Measurements from ENCODE around the gene PODXL2.
"Not testable (repeated sequence)": the region's sequence is repeated elsewhere in the genome, so short reads cannot be mapped to it uniquely, and the experiment has no call there.

The PODXL2 gene

DNA sequence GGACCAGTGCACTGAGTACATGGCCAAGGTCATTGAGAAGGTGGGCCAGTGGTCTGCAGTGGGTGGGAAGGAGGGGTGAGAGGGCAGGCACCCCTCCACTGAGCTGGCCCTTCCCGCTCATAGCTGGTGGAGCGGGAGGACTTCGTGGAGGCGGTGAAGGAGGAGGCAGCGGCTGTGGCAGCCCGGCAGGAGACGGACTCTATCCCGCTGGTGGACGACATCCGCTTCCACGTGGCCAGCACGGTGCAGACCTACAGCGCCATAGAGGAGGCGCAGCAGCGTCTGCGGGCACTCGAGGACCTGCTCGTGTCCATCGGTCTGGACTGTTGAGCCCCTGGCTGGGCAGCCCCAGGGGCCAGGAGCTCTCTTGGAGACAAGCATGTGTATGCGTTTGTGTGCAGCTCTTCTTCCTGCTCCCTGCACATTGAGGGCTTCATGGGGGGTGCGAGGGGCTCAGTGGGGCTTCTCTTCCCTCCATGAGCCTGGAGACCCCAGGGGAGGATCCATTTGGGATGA is 51.2 kb downstream of the PODXL2 start:
- Histone ChIP-seq H3K79me2 (no peaks in the 10 kb centered on the region), H3K9ac (no peak overlapping the region), H3K36me3 (ENCODE audit: control insufficient read depth, insufficient read depth, low read length) (no peaks in the 10 kb centered on the region), H3K4me2 (ENCODE audit: low read length) (no peak overlapping the region), H3K27me3 (ENCODE audit: control insufficient read depth, insufficient read depth, low read length) (no peaks in the 10 kb centered on the region), H2AFZ (no peak overlapping the region), H3K9me3 (ENCODE audit: control insufficient read depth, low read length) (no peaks in the 10 kb centered on the region), H3K4me3 (ENCODE audit: low read depth, low read length) (no peak overlapping the region), H3K4me1 (no peaks in the 10 kb centered on the region), H3K27ac (no peak overlapping the region)
- TF ChIP-seq, protein P1, sequence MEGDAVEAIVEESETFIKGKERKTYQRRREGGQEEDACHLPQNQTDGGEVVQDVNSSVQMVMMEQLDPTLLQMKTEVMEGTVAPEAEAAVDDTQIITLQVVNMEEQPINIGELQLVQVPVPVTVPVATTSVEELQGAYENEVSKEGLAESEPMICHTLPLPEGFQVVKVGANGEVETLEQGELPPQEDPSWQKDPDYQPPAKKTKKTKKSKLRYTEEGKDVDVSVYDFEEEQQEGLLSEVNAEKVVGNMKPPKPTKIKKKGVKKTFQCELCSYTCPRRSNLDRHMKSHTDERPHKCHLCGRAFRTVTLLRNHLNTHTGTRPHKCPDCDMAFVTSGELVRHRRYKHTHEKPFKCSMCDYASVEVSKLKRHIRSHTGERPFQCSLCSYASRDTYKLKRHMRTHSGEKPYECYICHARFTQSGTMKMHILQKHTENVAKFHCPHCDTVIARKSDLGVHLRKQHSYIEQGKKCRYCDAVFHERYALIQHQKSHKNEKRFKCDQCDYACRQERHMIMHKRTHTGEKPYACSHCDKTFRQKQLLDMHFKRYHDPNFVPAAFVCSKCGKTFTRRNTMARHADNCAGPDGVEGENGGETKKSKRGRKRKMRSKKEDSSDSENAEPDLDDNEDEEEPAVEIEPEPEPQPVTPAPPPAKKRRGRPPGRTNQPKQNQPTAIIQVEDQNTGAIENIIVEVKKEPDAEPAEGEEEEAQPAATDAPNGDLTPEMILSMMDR (IDR thresholded peaks at IDR 0.05) = no peak

DNA sequence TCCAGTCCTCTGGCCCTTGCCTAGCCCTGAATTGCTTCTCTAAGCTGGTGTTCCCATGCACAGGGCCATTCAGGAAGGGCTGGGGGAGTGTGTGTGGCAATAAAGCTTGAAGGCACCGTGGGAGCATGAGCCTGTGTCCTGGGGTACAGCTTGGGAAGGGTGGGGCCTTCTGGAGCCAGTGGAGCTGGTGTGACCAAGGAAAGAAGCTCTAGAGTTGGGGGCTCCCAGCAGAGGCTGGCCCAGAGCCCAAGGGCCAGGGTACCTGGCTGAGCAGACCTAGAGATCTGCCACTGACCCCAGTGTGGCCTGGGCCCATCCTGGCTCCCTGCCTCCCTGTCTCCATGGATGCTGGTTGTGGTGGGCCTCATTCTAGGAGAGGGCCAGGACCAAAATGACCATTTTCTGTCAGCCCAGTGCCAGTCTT is 51.8 kb downstream of the PODXL2 start:
- no peaks in the 10 kb centered on the region for H3K79me2 ChIP-seq
- H3K9me3 ChIP-seq (ENCODE audit: control insufficient read depth, low read length) = no peaks in the 10 kb centered on the region
- H3K4me2 ChIP-seq (ENCODE audit: low read length) = no peak overlapping the region
- no peak overlapping the region for H3K9ac ChIP-seq
- H3K36me3 ChIP-seq (ENCODE audit: control insufficient read depth, insufficient read depth, low read length) = no peaks in the 10 kb centered on the region
- TF ChIP-seq, protein P1 (IDR thresholded peaks at IDR 0.05) = no peak
- no peak overlapping the region for H3K27ac ChIP-seq
- no peaks in the 10 kb centered on the region for H3K27me3 ChIP-seq (ENCODE audit: control insufficient read depth, insufficient read depth, low read length)
- no peaks in the 10 kb centered on the region for H3K4me1 ChIP-seq
- no peak overlapping the region for H3K4me3 ChIP-seq (ENCODE audit: low read depth, low read length)
- H2AFZ ChIP-seq = no peak overlapping the region

DNA sequence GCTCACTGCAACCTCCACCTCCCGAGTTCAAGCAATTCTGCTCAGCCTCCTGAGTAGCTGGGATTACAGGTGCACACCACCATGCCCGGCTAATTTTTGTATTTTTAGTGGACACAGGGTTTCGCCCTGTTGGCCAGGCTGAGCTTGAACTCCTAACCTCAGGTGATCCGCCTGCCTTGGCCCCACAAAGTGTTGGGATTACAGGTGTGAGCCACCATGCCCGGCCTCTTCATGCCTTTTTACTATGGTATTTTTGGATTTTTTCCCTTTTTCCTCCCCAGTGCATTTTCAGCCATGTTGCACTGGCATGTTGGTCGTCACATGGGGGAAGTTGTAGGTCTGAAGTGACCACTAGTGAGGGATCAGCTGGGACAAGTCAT is 53.2 kb downstream of the PODXL2 start:
- H3K4me2 ChIP-seq (ENCODE audit: low read length); H3K4me1 ChIP-seq; H3K4me3 ChIP-seq (ENCODE audit: low read depth, low read length); H3K27me3 ChIP-seq (ENCODE audit: control insufficient read depth, insufficient read depth, low read length); H3K79me2 ChIP-seq; H2AFZ ChIP-seq; H3K27ac ChIP-seq; H3K9me3 ChIP-seq (ENCODE audit: control insufficient read depth, low read length); H3K9ac ChIP-seq; H3K36me3 ChIP-seq (ENCODE audit: control insufficient read depth, insufficient read depth, low read length): not testable (repeated sequence)

DNA sequence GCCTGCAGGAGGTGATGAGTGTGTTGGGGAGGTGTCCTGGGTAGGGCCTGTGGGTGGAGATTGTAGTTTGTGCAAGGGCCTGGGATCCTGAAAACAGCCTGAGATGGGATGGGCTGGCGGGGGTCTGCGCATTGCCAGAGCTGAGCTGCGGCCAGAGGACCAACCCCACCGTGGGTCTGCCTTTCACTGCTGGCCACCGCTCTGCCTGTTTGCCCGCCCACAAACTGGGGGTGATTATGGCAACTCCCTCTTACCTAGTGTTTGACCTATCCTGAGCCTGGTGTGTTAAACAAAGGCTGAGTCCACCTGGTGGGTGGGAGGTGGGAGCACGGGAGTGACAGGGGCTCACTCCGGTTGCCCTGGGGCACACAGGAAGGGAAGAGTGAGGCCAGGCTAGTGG is 53.6 kb downstream of the PODXL2 start:
- H3K79me2 ChIP-seq = no peaks in the 10 kb centered on the region
- H3K4me3 ChIP-seq (ENCODE audit: low read depth, low read length) = no peak overlapping the region
- H3K36me3 ChIP-seq (ENCODE audit: control insufficient read depth, insufficient read depth, low read length) = no peaks in the 10 kb centered on the region
- H2AFZ ChIP-seq = no peak overlapping the region
- no peaks in the 10 kb centered on the region for H3K4me1 ChIP-seq
- no peaks in the 10 kb centered on the region for H3K27me3 ChIP-seq (ENCODE audit: control insufficient read depth, insufficient read depth, low read length)
- no peak overlapping the region for H3K27ac ChIP-seq
- no peak overlapping the region for H3K4me2 ChIP-seq (ENCODE audit: low read length)
- H3K9ac ChIP-seq = no peak overlapping the region
- TF ChIP-seq, protein P1 (IDR thresholded peaks at IDR 0.05) = no peak
- H3K9me3 ChIP-seq (ENCODE audit: control insufficient read depth, low read length) = no peaks in the 10 kb centered on the region

DNA sequence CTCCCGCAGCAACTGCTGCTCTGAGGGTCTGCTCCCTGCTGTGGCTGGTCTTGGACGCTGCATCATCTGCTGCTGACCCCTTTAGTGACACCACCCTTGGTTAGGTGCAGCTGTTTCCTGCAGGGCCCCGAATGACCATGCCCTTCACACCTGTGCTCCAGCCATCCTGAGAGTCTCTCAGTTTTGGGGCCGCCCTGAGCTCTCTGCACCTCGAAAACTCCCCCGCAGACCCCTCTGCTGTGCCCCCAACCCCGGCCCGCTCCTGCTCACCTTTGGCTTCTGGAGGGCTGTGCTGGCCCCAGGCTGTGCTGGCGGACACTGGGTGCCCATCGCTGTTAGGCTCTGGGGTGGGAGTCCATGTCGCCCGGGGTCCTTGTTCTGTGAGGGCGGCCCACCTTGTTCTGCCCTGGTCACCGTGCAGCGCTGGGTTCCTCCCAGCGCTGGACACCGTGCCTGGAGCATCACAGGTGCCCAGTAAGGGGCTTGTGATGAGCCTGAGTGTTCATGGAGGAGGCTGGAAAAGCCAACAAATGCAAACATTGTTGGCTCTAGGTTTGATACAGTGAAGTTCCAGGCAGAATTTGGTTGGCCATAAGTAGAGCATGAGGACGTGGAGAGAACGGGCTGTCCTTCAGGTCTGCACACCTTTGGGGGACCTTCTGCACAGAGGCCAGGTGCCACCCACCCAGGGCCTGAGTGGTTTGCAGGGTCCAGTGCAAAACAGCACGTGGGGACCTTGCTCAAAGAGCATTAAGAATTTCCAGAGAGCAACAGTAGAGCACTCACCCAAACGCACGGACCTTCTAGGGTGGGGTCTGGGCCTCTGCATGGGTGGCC is 56.1 kb downstream of the PODXL2 start:
- TF ChIP-seq, protein P1 (IDR thresholded peaks at IDR 0.05) = no peak
- no peaks in the 10 kb centered on the region for H3K27me3 ChIP-seq (ENCODE audit: control insufficient read depth, insufficient read depth, low read length)
- no peaks in the 10 kb centered on the region for H3K4me1 ChIP-seq
- no peak overlapping the region for H3K4me3 ChIP-seq (ENCODE audit: low read depth, low read length)
- no peak overlapping the region for H3K27ac ChIP-seq
- H3K9me3 ChIP-seq (ENCODE audit: control insufficient read depth, low read length) = no peaks in the 10 kb centered on the region
- H3K36me3 ChIP-seq (ENCODE audit: control insufficient read depth, insufficient read depth, low read length) = no peaks in the 10 kb centered on the region
- H3K4me2 ChIP-seq (ENCODE audit: low read length) = no peak overlapping the region
- no peak overlapping the region for H3K9ac ChIP-seq
- H2AFZ ChIP-seq = no peak overlapping the region
- H3K79me2 ChIP-seq = no peaks in the 10 kb centered on the region
